Stimulated activated CD8-positive, alpha-beta memory T cell treated with anti-CD3 and anti-CD28 coated beads, Interleukin-15, amount 100 ng/mL, for 48 hours (primary cell): ENCODE data around the gene ZMYND8.
"Not testable (repeated sequence)": the region's sequence is repeated elsewhere in the genome, so short reads cannot be mapped to it uniquely, and the experiment has no call there.

Source experiments
- DNase-seq, 2 donors: peaks; one replicate each; pipeline ENCODE4 v3.0.0-alpha.2; 2020; ENCODE audit warnings: low read depth in 2 of 2

The ZMYND8 gene

GRCh38 chr20:47310729-47311128 lies 45.8 kb downstream of the ZMYND8 start:
- DNase-seq = no peak

- no peak for DNase-seq
These were observed 46.6 kb downstream of the ZMYND8 start for GRCh38 chr20:47309806-47310426.

- no peak for DNase-seq
These were observed 47.1 kb downstream of the ZMYND8 start for GRCh38 chr20:47309394-47309793.

- DNase-seq = not testable (repeated sequence)
These were observed 48.9 kb downstream of the ZMYND8 start for GRCh38 chr20:47307569-47307968.

GRCh38 chr20:47306755-47307370 lies 49.6 kb downstream of the ZMYND8 start:
- no peak for DNase-seq

- no peak for DNase-seq
These were observed 50.4 kb downstream of the ZMYND8 start for GRCh38 chr20:47306095-47306494.

GRCh38 chr20:47305667-47306066 lies 50.8 kb downstream of the ZMYND8 start:
- DNase-seq = no peak

- DNase-seq = no peak
These were observed 52.2 kb downstream of the ZMYND8 start for GRCh38 chr20:47304287-47304686.

GRCh38 chr20:47303736-47304135 lies 52.8 kb downstream of the ZMYND8 start:
- DNase-seq = no peak

- DNase-seq = no peak
These were observed 56.4 kb downstream of the ZMYND8 start for GRCh38 chr20:47300071-47300470.

- DNase-seq = no peak
These were observed 57.9 kb downstream of the ZMYND8 start for GRCh38 chr20:47298624-47299023.

GRCh38 chr20:47297746-47298145 lies 58.8 kb downstream of the ZMYND8 start:
- DNase-seq = no peak

- no peak for DNase-seq
These were observed 59.5 kb downstream of the ZMYND8 start for GRCh38 chr20:47296950-47297349.

- DNase-seq = no peak
These were observed 60.5 kb downstream of the ZMYND8 start for GRCh38 chr20:47295921-47296426.

- DNase-seq = no peak
These were observed 61.2 kb downstream of the ZMYND8 start for GRCh38 chr20:47295129-47295813.

- DNase-seq = no peak
These were observed 62.9 kb downstream of the ZMYND8 start for GRCh38 chr20:47293631-47294030.

- DNase-seq = no peak
These were observed 63.9 kb downstream of the ZMYND8 start for GRCh38 chr20:47292581-47292980.

- no peak for DNase-seq
These were observed 65.7 kb downstream of the ZMYND8 start for GRCh38 chr20:47290666-47291430.

GRCh38 chr20:47290008-47290407 lies 66.5 kb downstream of the ZMYND8 start:
- DNase-seq = no peak

GRCh38 chr20:47289096-47289495 lies 67.4 kb downstream of the ZMYND8 start:
- no peak for DNase-seq

- not testable (repeated sequence) for DNase-seq
These were observed 68.0 kb downstream of the ZMYND8 start for GRCh38 chr20:47288530-47288929.

- DNase-seq = no peak
These were observed 68.8 kb downstream of the ZMYND8 start for GRCh38 chr20:47287609-47288144.
